Endothelial cell of umbilical vein (primary cell): ENCODE results near the gene NPHP3.

ENCODE experiments used
- CTCF ChIP-seq, 2 donors: IDR thresholded peaks; 1 replicate in 1 of 2; 2 replicates in 1 of 2; pipeline ENCODE4 v1.5.1; 2011; ENCODE audit warnings: low read length in 2 of 2, mild to moderate bottlenecking in 2 of 2, moderate library complexity in 2 of 2, control low read depth in 1 of 2, inconsistent platforms in 1 of 2, low read depth in 1 of 2; ENCODE audit not compliant: insufficient read depth in 1 of 2; ENCODE audit errors: extremely low read depth in 1 of 2
- EZH2 ChIP-seq: IDR thresholded peaks from 2 replicates; pipeline ENCODE4 v1.6.1; 2012; ENCODE audit warnings: borderline replicate concordance, low read depth, mild to moderate bottlenecking, moderate library complexity, low read length, inconsistent platforms; ENCODE audit not compliant: severe bottlenecking
- FOS ChIP-seq: IDR thresholded peaks from 2 replicates; pipeline ENCODE4 v1.6.1; 2011; ENCODE audit warnings: mild to moderate bottlenecking, low read length, moderate library complexity, borderline replicate concordance; ENCODE audit not compliant: insufficient read depth
- JUN ChIP-seq: IDR thresholded peaks from 2 replicates; pipeline ENCODE4 v1.6.1; 2011; ENCODE audit warnings: borderline replicate concordance, low read depth; ENCODE audit not compliant: insufficient read length, insufficient read depth

- TF ChIP-seq EZH2 (no peak), CTCF (IDR thresholded peaks at IDR 0.05; ENCODE audit: extremely low read depth in 1 of 2, insufficient read depth in 1 of 2, low read depth in 1 of 2, low read length in 2 of 2) (no peak), JUN (no peak), FOS (no peak)
These were observed 69.5 kb downstream of the NPHP3 start for GRCh38 chr3:132652640-132653270.
